H1 (cell line): ENCODE data around the gene GCLC. TPM values are rescaled to one million over a fixed set of nuclear protein-coding genes. Genes with fewer than 3 reads are reported as not detected.

ENCODE experiments used
- CTCF ChIA-PET: fragments of 300-600 bp; sonication (Branson Sonifier 250); formaldehyde crosslinking; loops from one replicate; lab custom pipeline; 2021; ENCODE audit not compliant: partially characterized antibody; lab: Charles Lee
- POLR2A ChIA-PET: fragments of 300-600 bp; sonication (Branson Sonifier 250); formaldehyde crosslinking; loops from one replicate; lab custom pipeline; 2021; ENCODE audit warnings: inconsistent platforms; ENCODE audit not compliant: partially characterized antibody; lab: Charles Lee
- DNase-seq, 2 experiments: peaks; one replicate each; pipeline versions ENCODE4 v3.0.0 to v3.0.0-alpha.2; 2010 to 2022; ENCODE audit warnings: low spot score in 2 of 2, low read depth in 1 of 2, mixed read lengths in 1 of 2
- FAIRE-seq: peaks from 2 replicates; lab custom pipeline; 2011; peaks lifted over from hg19 to GRCh38; lab: Jason Lieb, UNC
- H2AFZ ChIP-seq: 2 replicates; pipeline ENCODE4 v1.8.1; 2012; ENCODE audit warnings: low read length, inconsistent platforms
- H2AK5ac ChIP-seq: 2 replicates; pipeline ENCODE4 v1.6.1; 2013; ENCODE audit warnings: low read depth, low read length
- H2BK120ac ChIP-seq: replicated peaks from 2 replicates; pipeline ENCODE3; 2013; ENCODE audit warnings: low read depth, low read length, inconsistent platforms
- H2BK12ac ChIP-seq: 2 replicates; pipeline ENCODE4 v1.6.1; 2013; ENCODE audit warnings: low read depth, low read length
- H2BK15ac ChIP-seq: 2 replicates; pipeline ENCODE4 v1.6.1; 2013; ENCODE audit warnings: low read length
- H2BK20ac ChIP-seq: 2 replicates; pipeline ENCODE4 v1.6.1; 2013; ENCODE audit warnings: low read length
- H2BK5ac ChIP-seq: 2 replicates; pipeline ENCODE4 v1.6.1; 2013; ENCODE audit warnings: low read depth, low read length
- H3K14ac ChIP-seq: 2 replicates; pipeline ENCODE4 v1.6.1; 2013; ENCODE audit warnings: inconsistent platforms; ENCODE audit not compliant: insufficient read length
- H3K18ac ChIP-seq: 2 replicates; pipeline ENCODE4 v1.6.1; 2013; ENCODE audit warnings: low read length; ENCODE audit errors: extremely low read depth
- H3K23ac ChIP-seq: 2 replicates; pipeline ENCODE4 v1.6.1; 2013; ENCODE audit warnings: inconsistent platforms; ENCODE audit not compliant: insufficient read length
- H3K23me2 ChIP-seq: 2 replicates; pipeline ENCODE4 v1.6.1; 2013; ENCODE audit warnings: low read depth, low read length
- H3K27ac ChIP-seq: 2 replicates; pipeline ENCODE4 v1.6.1; 2011; ENCODE audit warnings: low read depth, low read length, inconsistent platforms
- H3K27me3 ChIP-seq, 4 experiments: replicated peaks in 1 of 4; 1 replicate in 1 of 4; 2 replicates in 3 of 4; pipeline versions ENCODE4 v1.6.1 to v1.8.1; 2011 to 2013; ENCODE audit warnings: low read length in 3 of 4, mild to moderate bottlenecking in 3 of 4, inconsistent platforms in 2 of 4, mixed read lengths in 2 of 4, moderate library complexity in 1 of 4; ENCODE audit not compliant: control insufficient read depth in 3 of 4, insufficient read depth in 3 of 4; ENCODE audit errors: extremely low read depth in 1 of 4
- H3K36me3 ChIP-seq, 4 experiments: 2 replicates each; pipeline versions ENCODE4 v1.6.1 to v1.8.1; 2011 to 2013; ENCODE audit warnings: mild to moderate bottlenecking in 4 of 4, low read length in 3 of 4, moderate library complexity in 2 of 4, control low read depth in 1 of 4, inconsistent platforms in 1 of 4; ENCODE audit not compliant: insufficient read depth in 4 of 4, control insufficient read depth in 2 of 4
- H3K4ac ChIP-seq: replicated peaks from 2 replicates; pipeline ENCODE3; 2013; ENCODE audit warnings: low read length, low read depth, mixed read lengths, inconsistent platforms; ENCODE audit not compliant: insufficient read length
- H3K4me1 ChIP-seq, 4 experiments: replicated peaks in 1 of 4; 1 replicate in 1 of 4; 2 replicates in 3 of 4; pipeline versions ENCODE4 v1.6.1 to v1.8.1; 2011 to 2013; ENCODE audit warnings: low read length in 3 of 4, inconsistent platforms in 2 of 4, mixed read lengths in 1 of 4; ENCODE audit not compliant: insufficient read depth in 4 of 4, control insufficient read depth in 3 of 4
- H3K4me2 ChIP-seq, 2 experiments: 2 replicates each; pipeline versions ENCODE4 v1.6.1 to v1.8.1; 2011 to 2013; ENCODE audit warnings: low read depth in 2 of 2, low read length in 2 of 2, control low read depth in 1 of 2, inconsistent platforms in 1 of 2, mild to moderate bottlenecking in 1 of 2; ENCODE audit not compliant: insufficient read depth in 1 of 2
- H3K4me3 ChIP-seq, 4 experiments: fragments of 200-600, 300-600 bp in 1 of 4; sonication (generic), shearing (Covaris generic), sonication (Bioruptor Twin) in 1 of 4; 2 replicates each; pipeline versions ENCODE4 v1.5.1 to v1.8.1; 2011 to 2016; ENCODE audit warnings: low read length in 4 of 4, low read depth in 3 of 4, control low read depth in 2 of 4, inconsistent platforms in 2 of 4, mild to moderate bottlenecking in 2 of 4, mixed read lengths in 1 of 4, moderate library complexity in 1 of 4; ENCODE audit not compliant: insufficient read depth in 2 of 4; ENCODE audit errors: extremely low read depth in 1 of 4
- H3K56ac ChIP-seq: replicated peaks from 2 replicates; pipeline ENCODE3; 2013; ENCODE audit warnings: low read depth, mild to moderate bottlenecking, mixed read lengths, low read length, inconsistent platforms; ENCODE audit not compliant: insufficient read length
- H3K79me1 ChIP-seq: 2 replicates; pipeline ENCODE4 v1.6.1; 2013; ENCODE audit warnings: low read depth, low read length, control low read depth
- H3K79me2 ChIP-seq, 2 experiments: 2 replicates each; pipeline versions ENCODE4 v1.6.1 to v1.8.1; 2012 to 2013; ENCODE audit warnings: low read length in 2 of 2, mild to moderate bottlenecking in 2 of 2, inconsistent platforms in 1 of 2; ENCODE audit not compliant: insufficient read depth in 2 of 2, control insufficient read depth in 1 of 2
- H3K9ac ChIP-seq, 4 experiments: replicated peaks in 1 of 4; 1 replicate in 1 of 4; 2 replicates in 3 of 4; pipeline versions ENCODE4 v1.6.1 to v1.8.1; 2011 to 2013; ENCODE audit warnings: low read depth in 3 of 4, low read length in 3 of 4, control low read depth in 2 of 4, mild to moderate bottlenecking in 2 of 4, moderate library complexity in 2 of 4, inconsistent platforms in 1 of 4; ENCODE audit errors: extremely low read depth in 1 of 4
- H3K9me3 ChIP-seq, 2 experiments: 2 replicates each; pipeline versions ENCODE4 v1.6.1 to v1.8.1; 2012 to 2013; ENCODE audit warnings: mild to moderate bottlenecking in 2 of 2, moderate library complexity in 2 of 2, control low read depth in 1 of 2, inconsistent platforms in 1 of 2, low read depth in 1 of 2, low read length in 1 of 2, mixed read lengths in 1 of 2; ENCODE audit not compliant: insufficient read depth in 2 of 2
- H4K20me1 ChIP-seq, 2 experiments: replicated peaks in 1 of 2; 2 replicates each; pipeline versions ENCODE3 to v1.8.1; 2011 to 2013; ENCODE audit warnings: inconsistent platforms in 2 of 2, low read length in 2 of 2, mild to moderate bottlenecking in 1 of 2; ENCODE audit not compliant: insufficient read depth in 2 of 2, control insufficient read depth in 1 of 2
- H4K5ac ChIP-seq: 2 replicates; pipeline ENCODE4 v1.6.1; 2013; ENCODE audit warnings: low read length, low read depth, mixed read lengths, inconsistent platforms; ENCODE audit not compliant: insufficient read length
- H4K8ac ChIP-seq: 2 replicates; pipeline ENCODE4 v1.8.0; 2013; ENCODE audit warnings: mild to moderate bottlenecking, moderate library complexity, low read length, inconsistent platforms; ENCODE audit not compliant: insufficient read depth; ENCODE audit errors: extremely low read depth
- H4K91ac ChIP-seq: replicated peaks from 2 replicates; pipeline ENCODE3; 2013; ENCODE audit warnings: low read length, mixed read lengths, inconsistent platforms; ENCODE audit not compliant: insufficient read length
- BRCA1 ChIP-seq: IDR thresholded peaks from 2 replicates; pipeline ENCODE4 v1.6.1; 2012; ENCODE audit warnings: low read depth, low read length, improper control_type of control experiment
- EP300 ChIP-seq, 2 experiments: IDR thresholded peaks; 1 replicate in 1 of 2; 2 replicates in 1 of 2; pipeline ENCODE4 v1.6.1; 2011 to 2012; ENCODE audit warnings: low read depth in 2 of 2, low read length in 2 of 2, mild to moderate bottlenecking in 2 of 2, borderline replicate concordance in 1 of 2, inconsistent platforms in 1 of 2, moderate library complexity in 1 of 2
- MAFK ChIP-seq: IDR thresholded peaks from 2 replicates; pipeline ENCODE4 v1.6.1; 2012; ENCODE audit warnings: low read depth, mild to moderate bottlenecking, improper control_type of control experiment, low read length
- POLR2A ChIP-seq, 2 experiments: IDR thresholded peaks; 1 replicate in 1 of 2; 2 replicates in 1 of 2; pipeline ENCODE4 v1.6.1; 2011; ENCODE audit warnings: low read depth in 2 of 2, low read length in 2 of 2, mild to moderate bottlenecking in 2 of 2; ENCODE audit errors: control extremely low read depth in 1 of 2
- POLR2AphosphoS5 ChIP-seq: IDR thresholded peaks from 2 replicates; pipeline ENCODE4 v1.6.1; 2011; ENCODE audit warnings: low read depth, low read length
- WGBS, 2 experiments: shearing (Covaris generic) in 1 of 2; methylation state at CpG; one replicate each; pipeline versions ENCODE4 v1.1.6 to v1.1.7; 2013 to 2015; ENCODE audit warnings: low lambda C conversion rate in 2 of 2, mixed read lengths in 2 of 2, inconsistent platforms in 1 of 2, low coverage in 1 of 2, missing lambda C conversion rate in 1 of 2; ENCODE audit not compliant: insufficient replicate concordance in 2 of 2, insufficient coverage in 1 of 2, insufficient read length in 1 of 2; ENCODE audit errors: extremely low coverage in 1 of 2, missing lambda C conversion rate in 1 of 2; 5-methylcytosine and 5-hydroxymethylcytosine counted together
- polyA plus RNA-seq, 7 experiments: library from polyadenylated mRNA; depleted of rRNA in 3 of 7; stranded (reverse) in 5 of 7; unstranded in 2 of 7; fragments of >200 nt in 5 of 7; fragments of 200-250 nt in 2 of 7; gene quantifications; 1 replicate in 5 of 7; 2 replicates in 1 of 7; 4 replicates in 1 of 7; pipeline versions ENCODE4 v1.2.1 to v1.2.3, GENCODE V29; 2011 to 2013; ENCODE audit warnings: missing spikeins in 2 of 7, mixed read lengths in 2 of 7
- total RNA-seq: library from RNA; stranded (reverse); fragmentation: NEBNext Ultra II Directional; extraction: Animal tissue kit (Norgen Biotek cat#: 25700); gene quantifications from 2 replicates; pipeline ENCODE4 v1.2.1, GENCODE V29; 2021

The GCLC gene
- total and polyA plus RNA-seq, 2 of the 8 experiments (the other 6 are each of a cell fraction or from before 2014, with no cell fraction given) = 15.8 to 54.0 TPM

DNA sequence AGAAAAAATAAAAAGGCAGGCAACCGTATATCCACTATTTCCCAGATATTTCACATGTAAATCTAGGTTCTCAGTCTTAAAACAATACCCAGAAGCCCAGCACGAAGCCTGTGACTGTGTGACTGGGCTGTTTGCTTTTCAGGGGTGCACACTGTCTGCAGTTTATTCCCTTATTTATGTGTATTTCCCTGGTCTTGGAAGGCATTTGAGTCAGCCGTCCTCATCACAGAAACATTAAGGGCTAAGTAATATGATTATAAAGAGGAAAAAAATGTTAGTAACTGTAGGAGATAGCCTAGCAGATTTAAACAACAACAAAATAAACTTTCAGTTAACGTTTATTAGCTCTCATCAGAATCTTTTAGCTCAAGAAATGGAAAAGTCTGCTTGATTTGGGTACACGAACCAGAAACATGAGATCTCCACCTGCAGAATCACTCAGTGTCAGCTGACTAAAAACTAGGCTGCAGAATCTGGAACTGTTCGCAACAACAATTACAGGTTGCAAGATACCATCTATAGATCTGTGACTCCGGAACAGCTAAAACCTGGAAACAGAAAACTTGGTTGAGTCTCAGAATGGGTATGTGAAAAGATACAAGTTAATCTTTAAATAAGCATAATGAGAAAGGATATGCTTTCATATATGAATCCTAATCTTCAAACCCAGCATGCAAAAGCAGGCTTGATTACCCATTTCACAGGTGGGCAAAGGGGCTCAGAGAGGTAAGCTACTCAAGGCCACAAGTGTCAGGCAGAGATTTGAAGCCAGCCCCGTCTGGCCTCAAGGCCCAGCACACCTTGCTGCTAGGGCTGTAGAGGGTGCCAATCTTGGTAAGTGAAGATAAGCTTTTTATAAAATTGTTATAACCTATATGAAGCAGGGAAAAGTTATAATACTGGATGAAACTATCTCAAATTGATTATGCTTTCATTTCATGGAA is 21.1 kb downstream of the GCLC start:
- Histone ChIP-seq H3K18ac (no peak overlapping the region), H3K56ac (no peak overlapping the region), H4K20me1 (peaks cover 0 to 2% of the 10 kb centered on the region in 2 experiments), H3K27ac (no peak overlapping the region), H3K14ac (no peak overlapping the region), H3K9ac (no peak overlapping the region), H2BK20ac (no peak overlapping the region), H4K5ac (no peak overlapping the region), H4K8ac (no peak overlapping the region), H3K79me2 (peaks cover 0 to 72% of the 10 kb centered on the region in 2 experiments; a peak in 2 of 4 replicates), H3K4me3 (no peak overlapping the region), H3K27me3 (no peaks in the 10 kb centered on the region), H3K23me2 (no peaks in the 10 kb centered on the region), H4K91ac (no peak overlapping the region), H2BK12ac (no peak overlapping the region), H3K4me1 (peaks cover 7 to 13% (median 12%) of the 10 kb centered on the region in 4 experiments), H2BK120ac (no peak overlapping the region), H3K4ac (no peak overlapping the region), H3K36me3 (peaks cover 0 to 8% (median 6%) of the 10 kb centered on the region in 4 experiments; a peak in 6 of 8 replicates), H3K9me3 (no peaks in the 10 kb centered on the region), H2AFZ (no peak overlapping the region), H3K23ac (no peak overlapping the region), H2AK5ac (no peak overlapping the region), H2BK15ac (no peak overlapping the region), H3K4me2 (no peak overlapping the region), H3K79me1 (peaks cover 3% of the 10 kb centered on the region; the same call in 1 of the 2 replicates), H2BK5ac (no peak overlapping the region)
- TF ChIP-seq EP300 (IDR thresholded peaks at IDR 0.05; ENCODE audit: borderline replicate concordance in 1 of 2, low read depth in 2 of 2, low read length in 2 of 2) (no peak), POLR2AphosphoS5 (no peak), BRCA1 (no peak), MAFK (no peak), POLR2A (IDR thresholded peaks at IDR 0.05; ENCODE audit: control extremely low read depth in 1 of 2, low read depth in 2 of 2, low read length in 2 of 2) (no peak)
- WGBS, 2 experiments = 78% methylated on average over 8 of the region's 8 CpGs; no CpG with 5 or more reads in 1 of the 2 experiments
- no peak for FAIRE-seq
- ChIA-PET POLR2A (interaction anchor here (0.9 to 1.7 kb wide), 3 partner anchors 15 to 128 kb away, joined by 3 to 4 read pairs (median 3); partner anchors contain the start of gene GCLC), CTCF (interaction anchor here (0.6 to 3.7 kb wide), 9 partner anchors 10 to 248 kb away, joined by 3 to 13 read pairs (median 3); no protein-coding TSS in a partner anchor)
- no peak for DNase-seq
